Epithelial cell of esophagus (primary cell): ENCODE data around the gene NFIA.

ENCODE experiments used
- DNase-seq: peaks from one replicate; pipeline ENCODE4 v3.0.0; 2010; ENCODE audit warnings: low read depth
- H3K4me3 ChIP-seq: 2 replicates; pipeline ENCODE4 v1.5.1; 2011; ENCODE audit warnings: mild to moderate bottlenecking, low read length, control low read depth
- TF ChIP-seq, protein P1 (sequence below): IDR thresholded peaks from 2 replicates; pipeline ENCODE4 v1.5.1; 2011; ENCODE audit warnings: low read depth, mild to moderate bottlenecking, low read length, control low read depth, inconsistent platforms; ENCODE audit not compliant: insufficient read depth; ENCODE audit errors: missing control alignments

Gene NFIA

DNA sequence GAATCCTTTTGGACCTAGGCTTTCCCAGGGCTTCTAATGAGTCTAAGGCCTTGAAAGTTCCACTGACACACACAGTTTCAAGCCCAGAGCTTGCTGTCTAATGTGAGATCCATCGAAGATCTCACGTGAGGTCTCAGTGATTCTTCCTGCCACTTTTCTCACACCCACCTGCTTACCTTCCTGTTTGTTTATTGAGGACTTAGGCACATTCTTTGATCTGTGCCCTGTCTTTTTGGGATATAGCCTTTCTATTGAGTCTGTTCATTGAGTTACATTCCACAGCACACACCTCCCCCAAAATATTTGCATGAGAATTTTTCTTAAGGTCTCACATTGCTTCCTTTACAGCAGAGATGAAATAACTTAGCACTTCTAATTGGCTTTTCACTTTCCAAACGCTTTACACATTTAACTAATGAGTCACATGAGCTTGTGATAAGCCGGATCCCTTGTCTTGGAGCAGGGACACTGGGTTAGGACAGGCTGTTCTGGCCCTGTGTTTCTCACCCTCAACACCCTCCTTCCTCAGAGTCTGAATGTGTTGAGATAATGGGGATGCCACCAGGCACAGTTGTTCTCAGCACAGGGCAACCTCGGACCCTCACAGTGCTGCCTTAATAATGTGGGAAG, 354.2 kb downstream of the NFIA start:
- TF ChIP-seq, protein P1, sequence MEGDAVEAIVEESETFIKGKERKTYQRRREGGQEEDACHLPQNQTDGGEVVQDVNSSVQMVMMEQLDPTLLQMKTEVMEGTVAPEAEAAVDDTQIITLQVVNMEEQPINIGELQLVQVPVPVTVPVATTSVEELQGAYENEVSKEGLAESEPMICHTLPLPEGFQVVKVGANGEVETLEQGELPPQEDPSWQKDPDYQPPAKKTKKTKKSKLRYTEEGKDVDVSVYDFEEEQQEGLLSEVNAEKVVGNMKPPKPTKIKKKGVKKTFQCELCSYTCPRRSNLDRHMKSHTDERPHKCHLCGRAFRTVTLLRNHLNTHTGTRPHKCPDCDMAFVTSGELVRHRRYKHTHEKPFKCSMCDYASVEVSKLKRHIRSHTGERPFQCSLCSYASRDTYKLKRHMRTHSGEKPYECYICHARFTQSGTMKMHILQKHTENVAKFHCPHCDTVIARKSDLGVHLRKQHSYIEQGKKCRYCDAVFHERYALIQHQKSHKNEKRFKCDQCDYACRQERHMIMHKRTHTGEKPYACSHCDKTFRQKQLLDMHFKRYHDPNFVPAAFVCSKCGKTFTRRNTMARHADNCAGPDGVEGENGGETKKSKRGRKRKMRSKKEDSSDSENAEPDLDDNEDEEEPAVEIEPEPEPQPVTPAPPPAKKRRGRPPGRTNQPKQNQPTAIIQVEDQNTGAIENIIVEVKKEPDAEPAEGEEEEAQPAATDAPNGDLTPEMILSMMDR = no peak
- no peak for DNase-seq
- no peak overlapping the region for H3K4me3 ChIP-seq

DNA sequence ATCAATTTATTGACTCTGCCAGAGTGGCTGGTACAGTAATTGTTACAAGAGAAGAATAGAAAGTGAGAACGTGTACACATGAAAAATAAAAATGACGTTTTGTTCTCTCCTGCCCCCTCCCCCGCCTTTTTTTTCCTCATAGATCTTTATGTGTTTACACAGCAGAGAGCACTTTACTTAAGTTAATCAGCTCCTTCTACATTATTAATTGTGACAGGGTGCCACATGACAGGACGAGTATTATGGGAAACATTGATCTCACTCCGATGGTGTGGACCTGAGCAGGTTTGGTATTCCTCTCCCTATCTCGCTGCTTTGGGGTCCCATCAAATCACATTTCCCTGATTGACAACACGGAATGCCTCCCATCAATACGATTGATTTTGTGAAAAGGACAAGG, 356.9 kb downstream of the NFIA start:
- no peak for DNase-seq
- TF ChIP-seq, protein P1 = no peak
- H3K4me3 ChIP-seq = no peak overlapping the region

DNA sequence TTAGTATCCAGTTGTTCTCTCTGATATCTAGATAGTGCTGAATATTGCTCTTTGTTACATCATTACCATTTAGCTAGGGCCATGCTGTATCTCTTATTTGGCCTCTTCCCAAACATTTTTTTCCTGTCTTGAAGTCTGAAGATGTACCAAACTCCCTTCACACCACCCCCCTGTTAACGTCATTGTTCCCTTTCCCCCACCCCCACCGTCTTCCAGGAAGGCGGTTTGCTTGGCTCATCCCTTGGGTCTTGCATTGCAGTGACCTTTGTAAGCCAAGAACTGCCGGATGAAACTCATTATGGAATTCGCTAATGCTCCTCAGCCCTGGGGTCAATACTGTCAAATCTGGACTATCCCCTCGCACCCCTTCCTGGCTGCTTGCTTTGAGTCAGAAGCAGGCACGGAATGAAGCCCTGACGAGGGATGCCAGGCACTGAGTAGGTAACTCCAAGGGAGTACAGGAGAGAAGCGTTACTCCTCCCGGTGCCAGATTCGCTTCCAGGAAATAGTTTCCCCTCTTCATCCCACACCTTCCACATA, 359.4 kb downstream of the NFIA start:
- no peak overlapping the region for H3K4me3 ChIP-seq
- TF ChIP-seq, protein P1 = no peak
- no peak for DNase-seq

DNA sequence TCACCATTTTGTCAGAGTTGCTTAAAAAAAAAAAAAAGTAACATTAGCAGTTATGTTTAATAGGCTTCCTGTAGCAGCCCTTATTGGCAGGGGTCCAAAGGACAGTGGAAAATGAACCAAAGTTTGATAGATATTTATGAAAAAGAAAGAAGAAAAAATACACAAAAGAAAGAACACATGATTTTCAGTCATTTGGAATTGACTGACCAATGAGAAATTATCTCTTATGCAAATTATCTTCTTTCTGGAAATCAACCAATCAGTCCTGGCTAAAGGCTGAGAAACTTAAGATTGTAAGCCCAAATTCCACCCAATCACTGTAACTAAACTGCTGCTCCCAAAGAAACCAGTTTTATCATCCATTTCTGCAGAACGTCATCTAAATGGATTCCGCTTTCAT, 360.2 kb downstream of the NFIA start:
- DNase-seq = no peak
- no peak overlapping the region for H3K4me3 ChIP-seq
- TF ChIP-seq, protein P1 = no peak

DNA sequence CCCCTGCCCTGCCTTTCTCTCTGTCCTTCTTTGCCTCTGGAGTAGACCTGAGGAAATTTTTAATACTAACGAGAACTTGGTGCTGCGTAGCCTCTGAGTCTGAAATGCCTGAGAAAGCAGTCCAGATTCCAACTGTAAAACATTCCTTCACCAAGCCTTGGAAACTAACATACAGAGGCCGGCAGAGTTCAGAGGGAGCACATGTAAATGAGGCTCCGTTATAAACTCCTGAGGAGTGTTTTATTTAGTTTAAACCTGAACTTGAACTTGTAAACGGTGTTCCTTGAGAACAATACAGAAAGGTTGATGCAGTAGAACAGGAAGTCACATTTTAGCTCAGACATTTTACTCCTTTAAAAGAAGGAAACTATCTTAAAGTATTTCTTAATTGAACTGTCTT, 361.9 kb downstream of the NFIA start:
- no peak overlapping the region for H3K4me3 ChIP-seq
- DNase-seq = no peak
- TF ChIP-seq, protein P1 = no peak

DNA sequence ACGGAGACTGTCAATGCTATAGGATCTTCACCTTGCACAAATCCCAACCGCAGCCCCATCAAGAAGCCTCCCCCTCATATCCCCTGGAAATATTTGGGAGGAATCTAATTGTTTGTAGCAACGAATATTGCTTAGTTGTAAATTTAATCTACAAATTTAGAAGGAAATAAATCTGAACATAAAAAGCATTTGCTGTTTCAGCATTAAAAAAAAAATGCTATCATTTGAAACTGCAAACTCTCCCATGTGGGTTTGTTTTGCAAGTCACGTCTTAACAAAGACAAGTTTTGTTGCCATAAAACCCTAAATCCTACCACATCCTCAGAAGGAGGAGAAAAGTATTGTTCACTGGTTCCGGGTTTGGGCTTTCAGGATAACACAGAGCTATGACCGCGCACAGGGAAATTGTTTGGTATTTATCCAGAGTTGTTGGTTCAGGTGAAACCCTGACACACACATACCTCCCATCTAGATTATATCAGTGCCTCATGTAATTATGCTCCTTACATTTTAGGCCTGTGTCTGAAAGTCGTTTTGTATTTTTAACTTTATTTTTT, 363.0 kb downstream of the NFIA start:
- TF ChIP-seq, protein P1 = no peak
- H3K4me3 ChIP-seq = no peak overlapping the region
- no peak for DNase-seq

DNA sequence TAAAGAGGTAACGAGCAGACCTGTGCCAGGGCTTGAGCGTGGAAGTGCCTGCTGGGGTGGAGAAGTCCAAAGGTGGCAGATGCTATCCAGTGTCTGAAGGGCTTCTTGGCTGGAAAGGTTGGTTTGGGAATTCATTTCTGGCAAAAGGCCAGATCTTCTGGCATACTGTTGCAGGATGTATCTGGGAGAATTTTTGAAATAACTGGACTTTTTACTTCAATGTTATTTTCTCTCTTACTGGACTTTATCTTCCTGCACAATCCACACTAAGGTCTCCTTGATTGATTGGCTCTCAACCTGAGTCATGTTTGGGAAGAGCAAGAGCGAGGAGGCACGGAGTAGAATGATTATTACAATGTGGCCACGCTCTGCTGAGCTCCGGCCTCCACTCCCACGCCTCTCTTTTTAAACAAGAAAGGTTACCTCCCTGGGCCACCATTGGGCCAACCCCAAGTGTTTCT, 364.2 kb downstream of the NFIA start:
- H3K4me3 ChIP-seq = no peak overlapping the region
- no peak for DNase-seq
- TF ChIP-seq, protein P1 = no peak
